SK-N-SH (cell line): ENCODE measurements around the gene POLE3.

Experiments used
- CTCF ChIP-seq: fragments of 200-600 bp; sonication (generic); IDR thresholded peaks from 2 replicates; pipeline ENCODE4 v1.6.1; 2017; ENCODE audit warnings: antibody characterized with exemption, mild to moderate bottlenecking, moderate library complexity
- ELF1 ChIP-seq: IDR thresholded peaks from 2 replicates; pipeline ENCODE4 v1.4.0; 2012
- GATA2 ChIP-seq: sonication (generic); formaldehyde crosslinking; IDR thresholded peaks from 2 replicates; pipeline ENCODE4 v1.5.0; 2020; ENCODE audit warnings: mild to moderate bottlenecking, missing genetic modification reagents
- POLR2AphosphoS5 ChIP-seq: IDR thresholded peaks from 2 replicates; pipeline ENCODE4 v1.6.1; 2012; ENCODE audit warnings: low read depth, low read length
- USF1 ChIP-seq: IDR thresholded peaks from 2 replicates; pipeline ENCODE4 v1.4.0; 2012; ENCODE audit warnings: low read depth, borderline replicate concordance
- YY1 ChIP-seq: IDR thresholded peaks from 2 replicates; pipeline ENCODE4 v1.4.0; 2012; ENCODE audit warnings: low read depth, mild to moderate bottlenecking

- TF ChIP-seq POLR2AphosphoS5 = no peak
- no peak for TF ChIP-seq ELF1
- no peak for TF ChIP-seq CTCF
- no peak for TF ChIP-seq GATA2 (CRISPR knock-in tag)
- TF ChIP-seq YY1 = no peak
- no peak for TF ChIP-seq USF1
Observed at GRCh38 chr9:113421726-113422125, 11.3 kb upstream of the POLE3 start.
